ENCODE measurements around the gene EIF5AL1. TPM values are rescaled to one million over a fixed set of nuclear protein-coding genes. Genes with fewer than 3 reads are reported as not detected.
"Not testable (repeated sequence)": the region's sequence is repeated elsewhere in the genome, so short reads cannot be mapped to it uniquely, and the experiment has no call there.

The EIF5AL1 gene
- total RNA-seq, 6 experiments from 2014 or later = 0.31 to 0.54 (median 0.44) TPM; not detected in 1

DNA sequence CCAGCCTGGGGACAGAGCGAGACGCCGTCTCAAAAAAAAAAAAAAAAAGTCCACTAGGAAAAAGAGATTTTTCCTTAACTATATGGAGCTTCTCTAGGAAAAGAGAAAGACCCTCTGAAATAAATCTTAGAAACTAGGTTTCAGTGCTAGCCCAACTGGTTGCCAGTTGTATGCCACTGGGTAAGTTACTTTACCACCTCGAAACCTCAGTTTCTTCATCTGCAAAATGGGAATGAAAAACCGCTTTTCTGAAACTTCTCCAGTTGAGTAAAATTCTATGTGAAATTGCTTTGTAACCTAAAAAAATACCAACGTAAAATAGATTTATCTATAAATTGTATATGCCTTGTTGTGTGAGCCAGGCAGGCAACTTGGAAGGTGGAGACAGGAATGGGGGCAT is 16.5 kb upstream of the EIF5AL1 start:
- no peaks in the 10 kb centered on the region for H3K9me3 ChIP-seq
- no peaks in the 10 kb centered on the region for H3K4me1 ChIP-seq
- H3K27ac ChIP-seq = no peak overlapping the region
- H3K27me3 ChIP-seq = no peaks in the 10 kb centered on the region
- WGBS (ENCODE audit: insufficient coverage, low coverage, low lambda C conversion rate, missing lambda C conversion rate) = 68% methylated on average over 3 of the region's 6 CpGs
- no peak overlapping the region for H3K4me3 ChIP-seq
- no peak for DNase-seq
- TF ChIP-seq POLR2A (IDR thresholded peaks at IDR 0.05) = no peak
- TF ChIP-seq, protein P1, sequence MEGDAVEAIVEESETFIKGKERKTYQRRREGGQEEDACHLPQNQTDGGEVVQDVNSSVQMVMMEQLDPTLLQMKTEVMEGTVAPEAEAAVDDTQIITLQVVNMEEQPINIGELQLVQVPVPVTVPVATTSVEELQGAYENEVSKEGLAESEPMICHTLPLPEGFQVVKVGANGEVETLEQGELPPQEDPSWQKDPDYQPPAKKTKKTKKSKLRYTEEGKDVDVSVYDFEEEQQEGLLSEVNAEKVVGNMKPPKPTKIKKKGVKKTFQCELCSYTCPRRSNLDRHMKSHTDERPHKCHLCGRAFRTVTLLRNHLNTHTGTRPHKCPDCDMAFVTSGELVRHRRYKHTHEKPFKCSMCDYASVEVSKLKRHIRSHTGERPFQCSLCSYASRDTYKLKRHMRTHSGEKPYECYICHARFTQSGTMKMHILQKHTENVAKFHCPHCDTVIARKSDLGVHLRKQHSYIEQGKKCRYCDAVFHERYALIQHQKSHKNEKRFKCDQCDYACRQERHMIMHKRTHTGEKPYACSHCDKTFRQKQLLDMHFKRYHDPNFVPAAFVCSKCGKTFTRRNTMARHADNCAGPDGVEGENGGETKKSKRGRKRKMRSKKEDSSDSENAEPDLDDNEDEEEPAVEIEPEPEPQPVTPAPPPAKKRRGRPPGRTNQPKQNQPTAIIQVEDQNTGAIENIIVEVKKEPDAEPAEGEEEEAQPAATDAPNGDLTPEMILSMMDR (IDR thresholded peaks at IDR 0.05) = no peak
- no peaks in the 10 kb centered on the region for H3K36me3 ChIP-seq
- ATAC-seq = no peak
- intact Hi-C loops (cut with DNase I) = loop anchor here in 1 of 2 donors (10.0 kb wide), 1 partner anchor 121 kb away; no protein-coding TSS in a partner anchor

DNA sequence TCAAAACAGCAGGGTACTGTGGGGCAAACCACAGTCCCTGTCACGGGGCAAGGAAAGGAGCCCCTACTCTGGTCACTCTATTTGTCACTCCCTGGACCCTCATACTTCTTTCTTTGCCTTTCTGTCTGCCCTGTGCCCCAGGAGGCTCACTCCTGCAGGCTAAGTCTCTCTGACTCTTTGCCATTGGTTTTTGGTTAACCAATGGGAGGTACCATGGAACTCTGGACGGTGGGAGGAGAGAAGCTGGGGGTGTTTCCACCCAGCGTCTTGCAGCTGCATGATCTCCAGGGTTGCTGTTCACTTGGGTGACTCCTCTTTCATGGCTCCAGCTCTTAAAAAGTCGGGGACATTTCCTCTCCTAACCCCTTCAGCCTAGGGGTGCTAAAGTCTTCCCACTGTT is 15.4 kb upstream of the EIF5AL1 start:
- no peaks in the 10 kb centered on the region for H3K27me3 ChIP-seq
- H3K4me3 ChIP-seq = no peak overlapping the region
- WGBS (ENCODE audit: insufficient coverage, low coverage, low lambda C conversion rate, missing lambda C conversion rate) = 30% methylated on average over 3 of the region's 4 CpGs
- H3K9me3 ChIP-seq = no peaks in the 10 kb centered on the region
- TF ChIP-seq POLR2A (IDR thresholded peaks at IDR 0.05) = no peak
- TF ChIP-seq, protein P1 (IDR thresholded peaks at IDR 0.05) = no peak
- intact Hi-C loops (cut with DNase I) = loop anchor here in 1 of 2 donors (10.0 kb wide), 1 partner anchor 122 kb away; no protein-coding TSS in a partner anchor
- DNase-seq = no peak
- H3K36me3 ChIP-seq = no peaks in the 10 kb centered on the region
- ATAC-seq = no peak
- no peaks in the 10 kb centered on the region for H3K4me1 ChIP-seq
- no peak overlapping the region for H3K27ac ChIP-seq

DNA sequence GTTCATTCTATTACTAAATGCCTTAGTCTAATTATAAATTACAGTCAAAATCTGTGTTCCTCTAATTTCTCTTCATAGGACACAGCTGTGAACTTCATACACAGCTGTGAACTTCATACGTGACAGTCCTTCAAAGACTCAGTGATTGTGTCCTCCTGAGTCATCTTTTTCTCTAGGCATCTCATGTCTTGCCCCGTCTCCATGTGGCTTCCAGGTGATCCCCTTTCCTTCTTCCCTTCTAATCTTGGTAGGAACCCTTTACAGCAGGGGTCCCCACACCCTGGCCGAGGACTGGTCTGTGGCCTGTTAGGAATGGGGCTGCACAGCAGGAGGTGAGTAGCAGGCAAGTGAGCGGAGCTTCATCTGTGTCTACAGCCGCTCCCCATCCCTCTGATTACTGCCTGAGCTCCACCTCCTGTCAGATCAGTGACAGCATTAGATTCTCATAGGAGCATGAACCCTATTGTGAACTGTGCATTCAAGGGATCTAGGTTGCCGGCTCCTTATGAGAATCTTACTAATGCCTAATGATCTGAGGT is 14.0 kb upstream of the EIF5AL1 start:
- Histone ChIP-seq H3K27me3 (no peaks in the 10 kb centered on the region), H3K4me1 (no peaks in the 10 kb centered on the region), H3K9me3 (no peaks in the 10 kb centered on the region), H3K27ac (no peak overlapping the region), H3K36me3 (no peaks in the 10 kb centered on the region), H3K4me3 (no peak overlapping the region)
- WGBS (ENCODE audit: insufficient coverage, low coverage, low lambda C conversion rate, missing lambda C conversion rate) = 78% methylated on average over 4 of the region's 6 CpGs
- no peak for ATAC-seq
- no peak for DNase-seq
- TF ChIP-seq, protein P1 (IDR thresholded peaks at IDR 0.05) = no peak
- TF ChIP-seq POLR2A (IDR thresholded peaks at IDR 0.05) = no peak
- intact Hi-C loops (cut with DNase I) = loop anchor here in 1 of 2 donors (10.0 kb wide), 1 partner anchor 124 kb away; no protein-coding TSS in a partner anchor

DNA sequence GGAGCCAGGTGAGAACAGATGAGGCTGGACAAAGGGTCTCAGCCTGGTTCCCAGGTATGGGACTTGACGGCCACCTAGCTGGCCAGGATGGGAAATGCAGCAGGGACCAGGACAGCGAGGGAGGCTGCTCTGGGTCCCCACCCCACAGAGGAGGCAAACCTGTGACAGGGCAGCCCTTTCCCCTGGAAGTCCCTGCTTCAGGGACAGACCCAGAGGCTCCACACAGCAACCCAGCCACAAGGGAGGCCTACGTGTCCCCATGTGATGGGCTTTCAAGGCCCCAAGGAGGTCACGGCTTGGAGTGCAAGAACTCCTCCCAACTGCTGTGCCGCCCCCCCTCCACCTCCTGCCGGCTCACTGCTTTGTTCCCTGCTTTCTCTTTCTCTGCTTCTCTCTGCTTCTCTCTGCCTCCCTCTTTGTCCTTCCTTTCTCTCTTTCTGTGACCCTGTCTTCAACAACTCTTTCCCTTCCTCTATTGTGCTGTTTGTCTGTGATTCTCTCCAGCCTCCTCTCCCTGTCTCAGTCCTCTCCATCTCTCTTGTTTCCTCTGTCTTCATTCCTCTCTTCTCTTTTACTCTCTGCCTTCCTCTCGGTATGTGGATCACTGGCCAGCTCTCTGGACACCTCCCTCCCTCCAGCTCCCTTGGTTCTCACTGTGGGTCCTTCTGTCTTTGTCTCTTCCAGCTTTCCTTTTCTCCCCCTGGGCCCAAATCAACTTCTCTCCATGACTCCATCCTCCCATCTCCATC is 9.6 kb upstream of the EIF5AL1 start:
- intact Hi-C loops (cut with DNase I) = no loop called here
- ATAC-seq (peak; percentile 82 to 91 (median 82)), DNase-seq (peak in 1 of 3 donors; percentile 27)
- no peaks in the 10 kb centered on the region for H3K36me3 ChIP-seq
- H3K9me3 ChIP-seq = no peaks in the 10 kb centered on the region
- H3K4me3 ChIP-seq = no peak overlapping the region
- no peaks in the 10 kb centered on the region for H3K4me1 ChIP-seq
- no peaks in the 10 kb centered on the region for H3K27me3 ChIP-seq
- no peak overlapping the region for H3K27ac ChIP-seq
- WGBS (ENCODE audit: insufficient coverage, low coverage, low lambda C conversion rate, missing lambda C conversion rate) = 41% methylated on average over 4 of the region's 7 CpGs
- no peak for TF ChIP-seq POLR2A (IDR thresholded peaks at IDR 0.05)
- TF ChIP-seq, protein P1 (IDR thresholded peaks at IDR 0.05) = peak; percentile 20 to 43 (median 36)

DNA sequence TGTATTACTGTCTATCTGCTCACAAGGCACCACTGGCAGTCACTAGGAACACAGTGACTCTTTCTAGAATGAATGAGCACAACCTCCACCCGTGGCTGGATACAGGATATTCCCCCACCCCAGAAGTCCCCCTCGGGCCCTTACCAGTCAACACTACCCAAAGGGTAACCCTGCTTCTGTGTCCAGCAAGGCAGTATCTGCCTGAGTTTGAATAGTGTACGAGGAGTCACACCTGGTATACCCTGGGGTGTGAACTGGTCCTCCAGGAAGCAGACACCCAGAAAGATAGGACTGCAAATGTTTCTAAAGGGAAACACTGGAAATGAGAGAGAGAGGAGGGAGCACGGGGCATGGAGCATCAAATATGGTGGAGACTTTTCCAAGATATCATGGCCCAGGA is 8.5 kb upstream of the EIF5AL1 start:
- DNase-seq; ATAC-seq; intact Hi-C loops (cut with DNase I): not testable (repeated sequence)

DNA sequence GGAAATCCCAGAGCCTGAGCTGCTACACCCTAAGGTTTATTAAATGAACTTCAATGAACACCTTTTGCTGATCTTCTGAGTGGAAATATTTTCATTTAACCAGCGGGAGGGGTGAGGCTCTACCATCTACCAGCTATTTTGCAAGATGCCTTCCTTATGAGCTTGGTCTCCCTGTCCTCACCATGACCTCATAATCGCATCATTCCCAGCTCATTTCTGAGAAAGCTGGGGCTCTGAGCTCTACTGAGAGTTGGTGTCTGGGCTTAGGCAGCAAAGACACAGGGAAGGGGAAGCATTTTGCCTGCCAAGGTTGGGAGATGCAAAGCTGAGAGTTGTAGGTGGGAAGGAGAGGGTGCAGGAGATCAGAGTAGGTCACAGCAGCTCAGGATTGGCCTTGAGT is 7.8 kb upstream of the EIF5AL1 start:
- H3K4me1 ChIP-seq; intact Hi-C loops (cut with DNase I); ATAC-seq; H3K9me3 ChIP-seq; H3K4me3 ChIP-seq; H3K36me3 ChIP-seq; H3K27me3 ChIP-seq; DNase-seq; H3K27ac ChIP-seq: not testable (repeated sequence)
- no CpG with 5 or more reads among the region's 2 CpGs for WGBS (ENCODE audit: insufficient coverage, low coverage, low lambda C conversion rate, missing lambda C conversion rate)

More for the DNA sequence above, 8.5 kb upstream of the EIF5AL1 start:
- not testable (repeated sequence) for H3K9me3 ChIP-seq, H3K27ac ChIP-seq, H3K27me3 ChIP-seq, H3K4me1 ChIP-seq, H3K4me3 ChIP-seq, H3K36me3 ChIP-seq
- 45% methylated on average over 4 of the region's 4 CpGs for WGBS (ENCODE audit: insufficient coverage, low coverage, low lambda C conversion rate, missing lambda C conversion rate)

DNA sequence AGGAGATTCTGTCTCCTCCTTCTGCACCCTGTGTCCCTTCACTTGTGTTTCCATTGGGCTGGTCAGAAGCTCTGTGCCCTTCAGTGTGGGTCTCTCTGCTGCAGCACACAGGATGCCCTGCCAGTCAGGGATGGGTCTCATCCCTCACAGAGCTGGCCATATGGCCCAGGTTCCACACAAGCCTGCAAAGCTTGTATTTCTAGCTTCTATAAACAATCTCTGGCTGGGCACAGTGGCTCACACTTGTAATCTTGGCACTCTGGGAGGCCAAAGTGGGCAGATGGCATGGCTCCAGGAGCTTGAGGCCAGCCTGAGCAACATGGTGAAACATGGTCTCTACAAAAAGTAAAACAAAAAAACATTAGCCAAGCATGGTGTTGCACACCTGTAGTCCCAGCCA is 7.0 kb upstream of the EIF5AL1 start:
- H3K4me3 ChIP-seq; H3K9me3 ChIP-seq; H3K27ac ChIP-seq; H3K36me3 ChIP-seq; ATAC-seq; DNase-seq; intact Hi-C loops (cut with DNase I); H3K27me3 ChIP-seq; H3K4me1 ChIP-seq: not testable (repeated sequence)

Measured in right lobe of liver (tissue), 6 donors.